Daoy (cell line): Measurements from ENCODE around the gene PAM16. TPM values are rescaled to one million over a fixed set of nuclear protein-coding genes. Genes with fewer than 3 reads are reported as not detected.

Experiments used
- DNase-seq: peaks from one replicate; pipeline ENCODE4 v3.0.0-alpha.2; 2015; ENCODE audit warnings: low read depth
- total RNA-seq: library from RNA; depleted of rRNA; stranded (reverse); fragments of >200 nt; shearing (Covaris generic); gene quantifications from 2 replicates; pipeline ENCODE4 v1.2.3, GENCODE V29; 2014; rRNA removed

PAM16 gene
- total RNA-seq, 1 experiment from 2014 or later: 71.8 TPM

GRCh38 chr16:4301177-4301576 is 49.9 kb downstream of the PAM16 start:
- no peak for DNase-seq

- DNase-seq: peak; percentile 95
Observed at GRCh38 chr16:4298761-4299522, 52.2 kb downstream of the PAM16 start.

- no peak for DNase-seq
Observed at GRCh38 chr16:4297480-4297879, 53.6 kb downstream of the PAM16 start.

GRCh38 chr16:4295581-4295980 is 55.5 kb downstream of the PAM16 start:
- DNase-seq: no peak

GRCh38 chr16:4293822-4294457 is 57.2 kb downstream of the PAM16 start:
- peak; percentile 77 for DNase-seq

- no peak for DNase-seq
Observed at GRCh38 chr16:4293181-4293716, 57.9 kb downstream of the PAM16 start.

GRCh38 chr16:4291699-4292098 is 59.4 kb downstream of the PAM16 start:
- no peak for DNase-seq

Other genes with a start within 250 kb of the PAM16 start
- 2.7 and 5.5 TPM in 2 replicates for gene ADCY9, start 234.9 kb downstream of the PAM16 start, total RNA-seq
- not detected in 2 replicates for gene SRL, start 109.2 kb downstream of the PAM16 start, total RNA-seq
- 13.4 and 14.1 TPM in 2 replicates for gene TFAP4, start 78.3 kb downstream of the PAM16 start, total RNA-seq
- gene GLIS2, start 35.3 kb downstream of the PAM16 start, total RNA-seq: 0.36 and 0.46 TPM in 2 replicates
- 22.1 and 25.1 TPM in 2 replicates for gene VASN, start 20.5 kb upstream of the PAM16 start, total RNA-seq
- 7.0 and 11.3 TPM in 2 replicates for gene CORO7, start 65.3 kb upstream of the PAM16 start, total RNA-seq
- 54.8 and 73.9 TPM in 2 replicates for gene DNAJA3, start 74.5 kb upstream of the PAM16 start, total RNA-seq
- 26.5 and 53.5 TPM in 2 replicates for gene NMRAL1, start 123.3 kb upstream of the PAM16 start, total RNA-seq
- gene HMOX2, start 125.1 kb upstream of the PAM16 start, total RNA-seq: 38.6 and 41.3 TPM in 2 replicates
- gene CDIP1, start 187.5 kb upstream of the PAM16 start, total RNA-seq: 9.7 and 11.9 TPM in 2 replicates
- gene C16orf96, start 205.0 kb upstream of the PAM16 start, total RNA-seq: not detected in 2 replicates